ENCODE data around the gene PDS5B. TPM values are rescaled to one million over a fixed set of nuclear protein-coding genes. Genes with fewer than 3 reads are reported as not detected.

PDS5B gene
- total and polyA plus RNA-seq, 2 experiments from 2014 or later, result 16.6 to 34.0 TPM

DNA sequence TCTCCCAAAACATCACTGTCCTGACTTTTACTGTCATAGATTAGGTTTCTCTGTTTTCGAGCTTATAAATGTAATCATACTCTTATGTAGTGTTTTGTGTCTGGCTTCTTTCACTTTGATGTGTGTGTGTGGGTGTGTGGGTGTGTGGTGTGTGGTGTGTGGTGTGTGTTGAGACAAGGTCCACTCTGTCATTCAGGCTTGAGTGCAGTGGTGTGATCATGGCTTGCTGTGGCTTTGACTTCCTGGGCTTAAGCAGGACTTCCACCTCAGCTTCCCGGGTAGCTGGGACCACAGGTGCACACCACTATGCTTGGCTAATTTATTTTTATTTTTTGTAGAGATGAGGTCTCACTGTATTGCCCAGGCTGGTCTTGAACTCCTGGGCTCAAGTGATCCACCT lies 59.6 kb downstream of the PDS5B start:
- H3K4me3 ChIP-seq, result no peak overlapping the region
- H3K27me3 ChIP-seq, result no peaks in the 10 kb centered on the region
- H4K20me1 ChIP-seq (ENCODE audit: insufficient read depth, poor library complexity, severe bottlenecking), result peaks cover 40% of the 10 kb centered on the region
- no peaks in the 10 kb centered on the region for H3K4me1 ChIP-seq (ENCODE audit: insufficient read depth)
- peaks cover 96% of the 10 kb centered on the region for H3K79me2 ChIP-seq
- no peak for TF ChIP-seq EZH2phosphoT487 (IDR thresholded peaks at IDR 0.05; ENCODE audit: low read depth, severe bottlenecking, unreplicated experiment)
- TF ChIP-seq, protein P1, sequence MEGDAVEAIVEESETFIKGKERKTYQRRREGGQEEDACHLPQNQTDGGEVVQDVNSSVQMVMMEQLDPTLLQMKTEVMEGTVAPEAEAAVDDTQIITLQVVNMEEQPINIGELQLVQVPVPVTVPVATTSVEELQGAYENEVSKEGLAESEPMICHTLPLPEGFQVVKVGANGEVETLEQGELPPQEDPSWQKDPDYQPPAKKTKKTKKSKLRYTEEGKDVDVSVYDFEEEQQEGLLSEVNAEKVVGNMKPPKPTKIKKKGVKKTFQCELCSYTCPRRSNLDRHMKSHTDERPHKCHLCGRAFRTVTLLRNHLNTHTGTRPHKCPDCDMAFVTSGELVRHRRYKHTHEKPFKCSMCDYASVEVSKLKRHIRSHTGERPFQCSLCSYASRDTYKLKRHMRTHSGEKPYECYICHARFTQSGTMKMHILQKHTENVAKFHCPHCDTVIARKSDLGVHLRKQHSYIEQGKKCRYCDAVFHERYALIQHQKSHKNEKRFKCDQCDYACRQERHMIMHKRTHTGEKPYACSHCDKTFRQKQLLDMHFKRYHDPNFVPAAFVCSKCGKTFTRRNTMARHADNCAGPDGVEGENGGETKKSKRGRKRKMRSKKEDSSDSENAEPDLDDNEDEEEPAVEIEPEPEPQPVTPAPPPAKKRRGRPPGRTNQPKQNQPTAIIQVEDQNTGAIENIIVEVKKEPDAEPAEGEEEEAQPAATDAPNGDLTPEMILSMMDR (IDR thresholded peaks at IDR 0.05; ENCODE audit: poor library complexity), result no peak
- no peak for TF ChIP-seq EZH2 (IDR thresholded peaks at IDR 0.05; ENCODE audit: borderline replicate concordance)
- no peaks in the 10 kb centered on the region for H3K9me3 ChIP-seq (ENCODE audit: low read depth)
- no peaks in the 10 kb centered on the region for H3K36me3 ChIP-seq (replicated peaks; ENCODE audit: insufficient read depth, low read depth)
- 74% methylated on average over 2 of the region's 2 CpGs for WGBS (ENCODE audit: low lambda C conversion rate, missing lambda C conversion rate)
- no peak overlapping the region for H3K4me2 ChIP-seq
- DNase-seq (ENCODE audit: low spot score), result no peak
- H3K9me2 ChIP-seq (replicated peaks; ENCODE audit: insufficient read depth), result no peaks in the 10 kb centered on the region
- H3K27ac ChIP-seq, result no peak overlapping the region
- H2AFZ ChIP-seq, result no peak overlapping the region

DNA sequence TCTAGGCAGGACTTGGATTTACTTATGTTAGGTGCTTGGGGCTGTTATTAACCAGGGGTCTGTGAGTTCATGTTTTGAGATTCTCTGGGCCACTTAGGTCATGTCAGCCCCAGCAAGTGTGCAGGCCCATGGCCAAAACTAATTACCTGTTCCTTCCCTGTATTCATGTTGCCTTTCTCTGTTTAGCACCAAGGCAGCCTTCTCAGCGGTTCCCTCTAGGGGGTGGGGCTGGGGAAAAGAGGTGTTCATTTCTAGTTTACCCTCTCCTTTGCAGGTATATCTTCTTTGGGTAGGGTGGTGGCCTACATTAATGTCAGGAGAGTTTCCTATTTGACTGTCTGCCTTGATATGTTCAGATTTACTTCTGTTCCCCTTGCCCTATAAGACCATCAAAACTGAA lies 61.7 kb downstream of the PDS5B start:
- TF ChIP-seq EZH2 (IDR thresholded peaks at IDR 0.05; ENCODE audit: borderline replicate concordance) (no peak), EZH2phosphoT487 (IDR thresholded peaks at IDR 0.05; ENCODE audit: low read depth, severe bottlenecking, unreplicated experiment) (no peak)
- TF ChIP-seq, protein P1 (IDR thresholded peaks at IDR 0.05; ENCODE audit: poor library complexity), result no peak
- Histone ChIP-seq H3K4me1 (ENCODE audit: insufficient read depth) (no peaks in the 10 kb centered on the region), H3K4me2 (no peak overlapping the region), H3K4me3 (no peak overlapping the region), H3K27me3 (no peaks in the 10 kb centered on the region), H3K9me2 (replicated peaks; ENCODE audit: insufficient read depth) (no peaks in the 10 kb centered on the region), H3K27ac (no peak overlapping the region), H4K20me1 (ENCODE audit: insufficient read depth, poor library complexity, severe bottlenecking) (peaks cover 27% of the 10 kb centered on the region), H3K36me3 (replicated peaks; ENCODE audit: insufficient read depth, low read depth) (no peaks in the 10 kb centered on the region), H3K9me3 (ENCODE audit: low read depth) (no peaks in the 10 kb centered on the region), H3K79me2 (peaks cover 91% of the 10 kb centered on the region), H2AFZ (no peak overlapping the region)
- no peak for DNase-seq (ENCODE audit: low spot score)
- WGBS (ENCODE audit: low lambda C conversion rate, missing lambda C conversion rate), result 77% methylated on average over 1 of the region's 1 CpG

DNA sequence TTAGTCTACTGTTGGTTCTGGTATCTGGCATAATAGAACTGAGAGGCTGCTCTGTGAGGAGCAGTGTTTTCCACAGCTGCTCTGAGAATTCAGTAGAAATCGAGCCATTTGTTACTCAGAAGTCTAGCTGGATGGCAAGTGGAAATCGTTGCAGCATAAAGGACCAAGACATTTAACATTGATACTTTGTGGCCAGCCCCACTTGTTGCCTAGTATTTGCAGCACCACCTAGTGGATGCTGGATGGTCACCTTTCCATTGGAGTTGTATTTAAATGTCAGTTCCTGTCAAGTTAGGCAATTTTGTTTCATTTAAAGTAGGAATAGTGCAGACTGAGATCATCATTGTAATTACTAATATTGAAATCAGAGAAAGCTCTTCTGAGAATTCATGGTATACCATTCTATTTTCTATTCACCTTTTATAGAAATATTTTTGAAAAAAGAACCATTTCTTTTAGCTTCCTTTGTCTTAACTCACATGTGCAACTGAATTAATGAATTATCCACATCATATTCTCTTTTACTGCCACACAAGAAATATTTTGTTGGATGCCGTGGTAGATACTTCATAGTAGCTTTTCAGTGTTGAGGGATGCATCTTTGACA lies 64.6 kb downstream of the PDS5B start:
- H3K27ac ChIP-seq, result no peak overlapping the region
- no peaks in the 10 kb centered on the region for H3K9me2 ChIP-seq (replicated peaks; ENCODE audit: insufficient read depth)
- H2AFZ ChIP-seq, result no peak overlapping the region
- H3K27me3 ChIP-seq, result no peaks in the 10 kb centered on the region
- peak; percentile 67 for DNase-seq (ENCODE audit: low spot score)
- 41% methylated on average over 3 of the region's 3 CpGs for WGBS (ENCODE audit: low lambda C conversion rate, missing lambda C conversion rate)
- H3K79me2 ChIP-seq, result peaks cover 90% of the 10 kb centered on the region
- H3K9me3 ChIP-seq (ENCODE audit: low read depth), result no peaks in the 10 kb centered on the region
- H3K36me3 ChIP-seq (replicated peaks; ENCODE audit: insufficient read depth, low read depth), result no peaks in the 10 kb centered on the region
- no peak overlapping the region for H3K4me3 ChIP-seq
- TF ChIP-seq EZH2 (IDR thresholded peaks at IDR 0.05; ENCODE audit: borderline replicate concordance), result no peak
- TF ChIP-seq, protein P1 (IDR thresholded peaks at IDR 0.05; ENCODE audit: poor library complexity), result peak; percentile 63
- H3K4me2 ChIP-seq, result no peak overlapping the region
- H3K4me1 ChIP-seq (ENCODE audit: insufficient read depth), result no peaks in the 10 kb centered on the region
- peaks cover 3% of the 10 kb centered on the region for H4K20me1 ChIP-seq (ENCODE audit: insufficient read depth, poor library complexity, severe bottlenecking)
